CD4-positive, alpha-beta T cell treated with Interleukin-15 for 1 hour (primary cell): ENCODE measurements around the gene RARA.
A peak's percentile ranks its signal among the peaks of the same experiment; 100 is the strongest.
"Not testable (repeated sequence)": the region's sequence is repeated elsewhere in the genome, so short reads cannot be mapped to it uniquely, and the experiment has no call there.

Source experiments
- DNase-seq: peaks from one replicate; pipeline ENCODE4 v3.0.0-alpha.2; 2020

RARA gene

GRCh38 chr17:40361063-40361924 is 52.3 kb downstream of the RARA start:
- no peak for DNase-seq

GRCh38 chr17:40361925-40362695 is 53.1 kb downstream of the RARA start:
- no peak for DNase-seq

GRCh38 chr17:40362696-40363110 is 53.7 kb downstream of the RARA start:
- peak; percentile 77 for DNase-seq

GRCh38 chr17:40363111-40363827 is 54.3 kb downstream of the RARA start:
- DNase-seq: no peak

GRCh38 chr17:40364121-40364861 is 55.3 kb downstream of the RARA start, which contains the start of gene GJD3:
Gene GJD3 (minus strand): TSS chr17:40364737. CDS start chr17:40363815, 922 bp downstream.
- no peak for DNase-seq

- no peak for DNase-seq
Measured at GRCh38 chr17:40364906-40365305, 55.9 kb downstream of the RARA start.

GRCh38 chr17:40366076-40366860 is 57.3 kb downstream of the RARA start:
- DNase-seq: no peak

- no peak for DNase-seq
Measured at GRCh38 chr17:40366861-40367518, 58.0 kb downstream of the RARA start.

GRCh38 chr17:40367728-40368127 is 58.7 kb downstream of the RARA start:
- DNase-seq: not testable (repeated sequence)

GRCh38 chr17:40369923-40370322 is 60.9 kb downstream of the RARA start:
- DNase-seq: no peak

- no peak for DNase-seq
Measured at GRCh38 chr17:40371261-40371929, 62.4 kb downstream of the RARA start.

GRCh38 chr17:40372031-40372430 is 63.1 kb downstream of the RARA start:
- no peak for DNase-seq

- DNase-seq: not testable (repeated sequence)
Measured at GRCh38 chr17:40372644-40373043, 63.7 kb downstream of the RARA start.

GRCh38 chr17:40373324-40373723 is 64.3 kb downstream of the RARA start:
- DNase-seq: no peak

- no peak for DNase-seq
Measured at GRCh38 chr17:40373999-40374398, 65.0 kb downstream of the RARA start.

- no peak for DNase-seq
Measured at GRCh38 chr17:40374821-40375498, 66.0 kb downstream of the RARA start.

GRCh38 chr17:40375786-40376185 is 66.8 kb downstream of the RARA start:
- not testable (repeated sequence) for DNase-seq

- not testable (repeated sequence) for DNase-seq
Measured at GRCh38 chr17:40376541-40376940, 67.6 kb downstream of the RARA start.

- no peak for DNase-seq
Measured at GRCh38 chr17:40377832-40378231, 68.9 kb downstream of the RARA start.

GRCh38 chr17:40378966-40379365 is 70.0 kb downstream of the RARA start:
- no peak for DNase-seq
